SHP77 (cell line): ENCODE data around the gene EHHADH.

ENCODE experiments used
- DNase-seq, 2 experiments: peaks; one replicate each; lab custom pipeline; 2025; lab: John Stamatoyannopoulos, UW

EHHADH gene

GRCh38 chr3:185195652-185196051 is 58.2 kb downstream of the EHHADH start:
- DNase-seq, result no peak

DNA sequence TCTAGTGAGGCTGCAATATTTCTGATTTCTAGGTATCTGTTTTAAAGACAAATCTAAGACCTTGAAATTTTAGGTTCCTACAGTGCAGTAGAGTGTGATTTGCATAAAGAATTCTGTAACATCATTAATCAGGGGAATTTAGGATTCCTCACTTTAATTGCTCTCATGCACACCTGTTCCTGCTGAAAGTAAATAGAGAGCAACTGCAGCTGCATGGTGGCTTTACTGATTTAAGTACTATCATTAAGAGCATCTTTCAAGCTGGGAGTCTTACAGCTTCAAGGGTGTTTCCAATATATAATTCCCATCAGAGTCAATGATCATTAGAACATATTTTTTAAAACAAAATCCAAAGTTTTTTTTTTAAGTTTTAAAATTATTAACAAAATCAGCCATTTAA is 65.0 kb downstream of the EHHADH start:
- peak; percentile 7 to 31 for DNase-seq

- DNase-seq, result no peak
Observed at GRCh38 chr3:185187391-185187790, 66.5 kb downstream of the EHHADH start.

DNA sequence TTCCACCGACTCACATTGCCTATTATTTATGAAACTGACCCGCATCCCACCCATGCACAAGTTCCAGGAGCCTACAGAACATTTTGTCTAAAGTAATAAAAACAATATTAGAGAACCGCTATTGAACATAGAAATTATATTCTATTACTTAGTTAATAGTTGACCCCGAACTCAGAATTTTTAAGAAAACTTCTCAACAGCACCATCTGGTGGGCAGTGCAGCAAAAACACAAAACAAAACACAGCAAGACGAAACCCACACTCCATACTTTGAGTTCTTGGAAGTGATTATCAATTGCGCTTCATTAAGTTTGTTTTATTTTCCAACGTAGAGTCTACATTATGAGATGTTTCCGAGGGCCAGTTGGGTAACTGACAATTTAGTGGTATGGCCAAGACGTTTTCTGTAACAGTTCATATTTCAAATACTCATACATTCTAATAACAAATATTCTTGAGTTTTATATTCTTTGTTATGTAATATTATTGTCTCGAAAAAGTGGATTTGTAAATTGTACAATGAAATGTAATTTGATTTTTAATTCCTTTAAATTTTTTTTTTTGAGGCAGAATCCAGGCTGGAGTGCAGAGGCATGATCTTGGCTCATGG is 77.0 kb downstream of the EHHADH start:
- DNase-seq, result peak; percentile 5 to 16

GRCh38 chr3:185175370-185175987 is 78.4 kb downstream of the EHHADH start:
- DNase-seq, result peak; percentile 49 to 68

DNA sequence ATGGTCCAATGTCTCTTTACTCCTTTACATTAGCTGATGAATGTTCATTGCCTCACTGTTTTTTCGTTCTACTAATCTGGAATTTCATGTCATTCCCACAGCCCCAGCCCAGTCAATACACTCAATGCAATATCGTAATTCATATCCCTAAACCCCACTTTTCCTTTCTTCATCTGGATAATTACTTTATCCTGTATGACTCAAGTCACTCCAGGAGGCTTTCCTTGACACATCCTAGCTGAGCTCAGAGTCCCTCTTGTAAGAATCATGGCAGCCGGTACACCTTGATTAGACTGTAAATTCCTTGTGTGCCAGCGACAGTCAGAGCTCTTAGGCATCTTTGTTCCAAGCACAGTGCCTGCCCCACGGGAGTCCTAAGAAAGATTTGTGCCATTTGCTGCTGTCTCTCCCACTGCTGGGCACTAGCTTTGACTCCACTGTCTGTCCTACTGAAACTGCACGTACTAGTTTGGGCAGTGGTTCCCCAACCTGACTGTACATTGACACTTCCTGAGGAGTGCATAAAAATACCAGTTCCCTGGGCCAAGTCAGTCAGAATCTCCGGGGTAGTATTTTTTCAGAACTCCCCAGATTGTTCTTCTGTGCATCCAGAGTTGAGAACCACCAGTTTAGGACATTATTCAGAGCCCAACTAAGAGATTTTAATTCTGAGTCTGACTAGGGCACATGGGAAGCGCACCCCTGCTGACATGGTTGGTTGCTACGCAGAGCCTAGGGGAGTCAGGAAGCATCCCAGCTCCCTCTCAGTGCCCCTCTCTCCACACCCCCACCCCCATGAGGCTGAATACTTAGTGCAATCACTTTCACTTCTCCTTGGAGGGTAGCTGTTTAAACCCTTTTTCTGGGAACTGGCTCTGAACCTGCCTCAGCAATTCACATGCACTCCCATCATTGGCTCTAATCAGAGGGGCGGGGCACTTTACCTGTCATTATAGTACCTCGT is 81.5 kb downstream of the EHHADH start:
- no peak for DNase-seq

GRCh38 chr3:185164428-185165217 is 89.2 kb downstream of the EHHADH start:
- DNase-seq, result no peak

DNA sequence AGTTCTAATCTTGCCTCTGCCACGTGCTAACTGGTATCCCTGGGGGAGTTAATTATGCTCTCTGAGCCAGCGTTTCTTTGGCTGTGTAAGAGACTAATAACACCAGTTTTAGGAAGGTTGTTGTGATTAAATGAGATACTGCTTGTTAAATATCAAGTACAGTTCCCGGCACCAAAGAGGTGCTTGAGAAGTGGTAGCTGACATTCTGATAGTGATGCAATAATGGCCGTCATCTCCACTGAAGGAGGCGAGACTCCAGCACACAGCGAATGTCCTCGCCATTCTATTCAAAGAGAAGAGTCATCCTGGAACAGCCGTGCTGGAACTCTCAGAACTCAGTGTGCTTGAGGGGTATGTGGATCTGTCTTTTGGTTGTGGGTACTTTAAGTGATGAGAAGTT is 91.2 kb downstream of the EHHADH start:
- DNase-seq, result no peak

GRCh38 chr3:185161761-185162160 is 92.1 kb downstream of the EHHADH start:
- no peak for DNase-seq

GRCh38 chr3:185157347-185157746 is 96.5 kb downstream of the EHHADH start:
- DNase-seq, result no peak

DNA sequence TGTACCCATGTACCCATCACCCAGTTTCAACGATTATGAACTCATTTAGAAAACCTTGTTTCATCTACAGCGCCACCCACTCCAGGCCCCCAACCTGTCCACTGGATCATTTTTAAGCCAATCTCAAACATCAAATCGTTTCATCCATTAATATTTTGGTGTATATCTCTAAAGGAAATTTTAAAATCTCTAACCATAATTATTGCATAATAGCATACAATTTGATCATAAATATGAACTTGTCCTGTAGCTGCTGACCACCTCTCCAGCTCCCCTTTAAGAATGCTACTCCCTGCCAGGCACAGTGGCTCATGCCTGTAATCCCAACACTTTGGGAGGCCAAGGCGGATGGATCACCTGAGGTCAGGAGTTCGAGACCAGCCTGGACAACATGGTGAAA is 98.2 kb downstream of the EHHADH start:
- no peak for DNase-seq

GRCh38 chr3:185153861-185154629 is 99.8 kb downstream of the EHHADH start:
- DNase-seq, result no peak

- DNase-seq, result no peak
Observed at GRCh38 chr3:185153171-185153771, 100.6 kb downstream of the EHHADH start.

DNA sequence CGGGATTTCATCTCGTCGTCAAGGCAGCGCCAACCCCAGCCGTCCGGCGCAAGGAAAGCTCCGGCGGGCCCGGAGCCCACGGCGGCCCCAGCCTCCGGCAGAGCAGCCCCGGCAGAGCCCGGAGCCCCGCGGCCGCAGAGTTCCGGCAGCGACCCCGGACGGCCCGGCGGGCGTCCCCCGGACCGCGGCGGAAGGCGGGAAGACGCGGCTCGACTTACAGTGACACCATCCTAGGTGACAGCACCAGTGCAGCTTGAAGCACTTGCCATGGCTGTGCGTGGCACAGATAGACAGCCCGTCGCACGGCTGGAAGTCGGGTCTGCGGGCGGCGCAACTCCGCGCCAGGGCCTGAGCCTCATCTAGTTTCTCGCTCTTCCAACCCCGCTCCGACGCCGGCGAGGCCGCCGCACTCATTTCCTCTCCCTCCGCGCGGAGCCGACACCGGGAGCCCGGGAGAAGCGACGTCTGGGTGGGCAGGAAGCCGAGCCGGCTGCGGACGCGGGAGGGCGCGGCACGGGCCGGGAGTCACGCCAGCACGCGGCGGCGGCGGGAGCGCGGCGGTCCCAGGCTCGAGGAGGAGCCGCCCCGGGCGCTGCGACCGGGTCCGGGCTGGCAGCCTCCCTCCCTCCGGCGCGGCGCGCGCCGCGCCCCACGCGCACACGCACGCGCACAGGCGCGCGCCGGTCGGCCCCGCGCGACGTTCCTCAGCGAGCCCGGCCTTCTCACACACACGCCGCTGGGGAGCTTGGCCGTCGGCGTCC is 101.3 kb downstream of the EHHADH start, which contains the start of gene C3orf70:
C3orf70 (minus strand) TSS at position 651 of the 761 bp plus-strand sequence; CDS start at position 414, 237 bp downstream.
- no peak for DNase-seq

DNA sequence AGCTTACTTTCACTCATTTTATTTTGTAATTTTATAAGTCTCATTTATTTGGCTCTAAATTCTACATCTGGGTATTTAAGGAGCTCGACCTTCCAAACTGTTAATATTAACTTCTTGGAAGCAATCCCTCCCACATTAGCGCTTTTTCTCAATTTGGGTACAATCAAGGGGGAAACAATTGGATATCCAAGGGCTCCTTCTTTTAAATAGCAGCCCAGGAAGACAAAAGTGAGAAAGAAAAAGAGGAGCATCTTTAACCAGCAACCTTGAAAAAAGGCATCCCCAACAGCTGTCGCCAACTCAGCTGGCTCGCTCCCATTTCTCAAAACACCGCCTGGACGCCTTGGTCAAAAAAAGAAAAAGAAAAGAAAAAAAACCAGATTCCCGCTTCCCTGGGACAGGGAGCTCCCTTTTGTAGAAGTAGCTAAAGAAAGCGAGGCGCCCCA is 101.9 kb downstream of the EHHADH start:
- DNase-seq, result no peak

- no peak for DNase-seq
Observed at GRCh38 chr3:185151101-185151963, 102.5 kb downstream of the EHHADH start.

GRCh38 chr3:185150561-185150960 is 103.3 kb downstream of the EHHADH start:
- DNase-seq, result no peak

GRCh38 chr3:185149591-185149990 is 104.3 kb downstream of the EHHADH start:
- no peak for DNase-seq

- DNase-seq, result no peak
Observed at GRCh38 chr3:185145511-185145910, 108.3 kb downstream of the EHHADH start.
